Right lobe of liver (tissue), 6 donors: ENCODE results near the gene OR6B1. TPM values are rescaled to one million over a fixed set of nuclear protein-coding genes. Genes with fewer than 3 reads are reported as not detected.

Experiments
- ATAC-seq, 4 donors: fragments of 200-7000 bp; cut with Tn5 transposase; one replicate each; pipeline ENCODE4 v1.9.1; 2020; ENCODE audit warnings: mild to moderate bottlenecking in 4 of 4, moderate library complexity in 4 of 4
- DNase-seq, 3 donors: peaks; one replicate each; pipeline ENCODE4 v3.0.0-alpha.2; 2020
- H3K27ac ChIP-seq, 3 donors: fragments of 200-600 bp; one replicate each; pipeline ENCODE4 v1.8.0; 2022
- H3K27me3 ChIP-seq, 2 donors: fragments of 200-600 bp; one replicate each; pipeline ENCODE4 v1.8.0; 2022
- H3K36me3 ChIP-seq, 4 donors: fragments of 200-600 bp; sonication (generic) in 1 of 4; one replicate each; pipeline versions ENCODE4 v1.5.1 to v1.8.0; 2017 to 2022; ENCODE audit warnings: control low read depth in 1 of 4
- H3K4me1 ChIP-seq, 4 donors: fragments of 200-600 bp; sonication (generic) in 1 of 4; one replicate each; pipeline versions ENCODE4 v1.5.1 to v1.8.0; 2017 to 2022; ENCODE audit warnings: control low read depth in 1 of 4
- H3K4me3 ChIP-seq, 3 donors: fragments of 200-600 bp; one replicate each; pipeline ENCODE4 v1.8.0; 2022
- H3K9me3 ChIP-seq, 4 donors: fragments of 200-600 bp; sonication (generic) in 1 of 4; one replicate each; pipeline versions ENCODE4 v1.5.1 to v1.8.0; 2017 to 2022; ENCODE audit warnings: control low read depth in 1 of 4
- CTCF ChIP-seq, 4 donors: fragments of 200-600 bp in 3 of 4; fragments of 450-650 bp in 1 of 4; IDR thresholded peaks; one replicate each; pipeline versions ENCODE4 v1.5.1 to v1.8.0; 2016 to 2022; ENCODE audit warnings: antibody characterized with exemption in 4 of 4, mild to moderate bottlenecking in 2 of 4
- POLR2A ChIP-seq: fragments of 450-650 bp; IDR thresholded peaks from one replicate; pipeline ENCODE4 v1.6.1; 2017; ENCODE audit warnings: antibody characterized with exemption, mild to moderate bottlenecking
- WGBS: methylation state at CpG from one replicate; pipeline ENCODE4 v1.1.6; 2018; ENCODE audit warnings: low coverage, low lambda C conversion rate; ENCODE audit not compliant: insufficient coverage; ENCODE audit errors: missing lambda C conversion rate; 5-methylcytosine and 5-hydroxymethylcytosine counted together
- intact Hi-C, 2 donors: fragments of 100-400 bp; cut with DNase I; formaldehyde crosslinking; loops; one replicate each; pipeline versions ENCODE4 v1.11.2 to v1.14.1; 2022
- total RNA-seq, 6 experiments: library from RNA; depleted of rRNA in 2 of 6; stranded (reverse); fragments of >200 nt in 2 of 6; fragmentation: NEBNext Ultra II Directional in 3 of 6; extraction: Animal tissue kit (Norgen Biotek cat#: 25700) in 3 of 6; gene quantifications; one replicate each; pipeline versions ENCODE4 v1.1.0 to v1.2.4, GENCODE V29; 2016 to 2023
- donor health status: DM: no; HTN: yes; CAD: no.
- donor health status: DM: no; HTN: no; CAD: no.
- donor health status: DM: no; HTN: no; CAD: no.
- donor health status: DM: no; HTN: yes; CAD: no.
- donor health status: DM: no; HTN: yes; CAD: no.

Gene OR6B1
- total RNA-seq, 6 experiments from 2014 or later, result not detected

- WGBS, result 78% methylated on average over 9 of the region's 10 CpGs
- H3K27ac ChIP-seq, result no peak overlapping the region
- no peaks in the 10 kb centered on the region for H3K4me1 ChIP-seq
- no peaks in the 10 kb centered on the region for H3K27me3 ChIP-seq
- DNase-seq (no peak), ATAC-seq (no peak)
- H3K9me3 ChIP-seq, result no peaks in the 10 kb centered on the region
- no peaks in the 10 kb centered on the region for H3K36me3 ChIP-seq
- H3K4me3 ChIP-seq, result no peak overlapping the region
- intact Hi-C loops, result no loop called here
- no peak for TF ChIP-seq CTCF (IDR thresholded peaks at IDR 0.05)
- no peak for TF ChIP-seq POLR2A
These were observed 19.2 kb upstream of the OR6B1 start for GRCh38 chr7:143980746-143981510.

- Histone ChIP-seq H3K4me1 (no peaks in the 10 kb centered on the region), H3K36me3 (no peaks in the 10 kb centered on the region), H3K27ac (no peak overlapping the region), H3K4me3 (no peak overlapping the region), H3K9me3 (no peaks in the 10 kb centered on the region), H3K27me3 (no peaks in the 10 kb centered on the region)
- intact Hi-C loops, result no loop called here
- TF ChIP-seq POLR2A, result no peak
- TF ChIP-seq CTCF (IDR thresholded peaks at IDR 0.05), result no peak
- no peak for ATAC-seq
- no peak for DNase-seq
- whole genome bisulfite sequencing, result 77% methylated on average over 5 of the region's 5 CpGs
These were observed 16.2 kb upstream of the OR6B1 start for GRCh38 chr7:143983960-143984359.

- intact Hi-C loops, result no loop called here
- H3K27ac ChIP-seq, result no peak overlapping the region
These were observed 12.6 kb upstream of the OR6B1 start for GRCh38 chr7:143987513-143987912.

GRCh38 chr7:143988976-143989745 lies 11.0 kb upstream of the OR6B1 start:
- TF ChIP-seq POLR2A, result no peak
- TF ChIP-seq CTCF (IDR thresholded peaks at IDR 0.05), result no peak
- Histone ChIP-seq H3K4me1 (no peaks in the 10 kb centered on the region), H3K9me3 (no peaks in the 10 kb centered on the region), H3K4me3 (no peak overlapping the region), H3K27me3 (no peaks in the 10 kb centered on the region), H3K36me3 (no peaks in the 10 kb centered on the region), H3K27ac (no peak overlapping the region)
- 77% methylated on average over 5 of the region's 5 CpGs for WGBS
- DNase-seq (no peak), ATAC-seq (no peak)
- intact Hi-C loops, result no loop called here

More at GRCh38 chr7:143987513-143987912, 12.6 kb upstream of the OR6B1 start:
- no peak for DNase-seq
- no peak overlapping the region for H3K4me3 ChIP-seq
- no peak for ATAC-seq
- no peaks in the 10 kb centered on the region for H3K36me3 ChIP-seq
- H3K27me3 ChIP-seq, result no peaks in the 10 kb centered on the region
- TF ChIP-seq POLR2A, result no peak
- TF ChIP-seq CTCF (IDR thresholded peaks at IDR 0.05), result no peak
- no peaks in the 10 kb centered on the region for H3K4me1 ChIP-seq
- H3K9me3 ChIP-seq, result no peaks in the 10 kb centered on the region
